ENCODE results near the gene DNAJC18.

Gene DNAJC18

GRCh38 chr5:139386050-139386438, 53.3 kb downstream of the DNAJC18 start:
- FAIRE-seq, result no peak

- FAIRE-seq, result no peak
These were observed 54.0 kb downstream of the DNAJC18 start for GRCh38 chr5:139385061-139386049.

GRCh38 chr5:139384591-139385051, 54.7 kb downstream of the DNAJC18 start:
- no peak for FAIRE-seq

- no peak for FAIRE-seq
These were observed 55.2 kb downstream of the DNAJC18 start for GRCh38 chr5:139383993-139384590.

GRCh38 chr5:139383275-139383992, 55.9 kb downstream of the DNAJC18 start, which contains the start of gene SLC23A1:
SLC23A1 (minus strand) TSS chr5:139383297; CDS start chr5:139383253, 44 bp downstream.
- no peak for FAIRE-seq

GRCh38 chr5:139382807-139383206, 56.5 kb downstream of the DNAJC18 start:
- no peak for FAIRE-seq

GRCh38 chr5:139381837-139382761, 57.2 kb downstream of the DNAJC18 start:
- FAIRE-seq, result no peak

- FAIRE-seq, result no peak
These were observed 59.5 kb downstream of the DNAJC18 start for GRCh38 chr5:139379626-139380449.

GRCh38 chr5:139378941-139379361, 60.4 kb downstream of the DNAJC18 start:
- FAIRE-seq, result no peak

- no peak for FAIRE-seq
These were observed 61.1 kb downstream of the DNAJC18 start for GRCh38 chr5:139378101-139378825.

- no peak for FAIRE-seq
These were observed 62.1 kb downstream of the DNAJC18 start for GRCh38 chr5:139377226-139377625.

GRCh38 chr5:139376364-139376763, 63.0 kb downstream of the DNAJC18 start:
- no peak for FAIRE-seq

- no peak for FAIRE-seq
These were observed 64.4 kb downstream of the DNAJC18 start for GRCh38 chr5:139374909-139375308.

- FAIRE-seq, result no peak
These were observed 67.6 kb downstream of the DNAJC18 start for GRCh38 chr5:139371482-139372435.

GRCh38 chr5:139369181-139369580, 70.1 kb downstream of the DNAJC18 start:
- no peak for FAIRE-seq

GRCh38 chr5:139368613-139369012, 70.7 kb downstream of the DNAJC18 start:
- no peak for FAIRE-seq

GRCh38 chr5:139364466-139364865, 74.9 kb downstream of the DNAJC18 start:
- FAIRE-seq, result no peak

GRCh38 chr5:139363937-139364336, 75.4 kb downstream of the DNAJC18 start:
- no peak for FAIRE-seq

GRCh38 chr5:139361835-139362429, 77.4 kb downstream of the DNAJC18 start:
- FAIRE-seq, result no peak

Measured in colon (tissue), 2 donors.